Stimulated activated CD4-positive, alpha-beta T cell treated with anti-CD3 and anti-CD28 coated beads, Interleukin-15, amount 100 ng/mL, for 24 hours (primary cell): ENCODE data around the gene SULT2B1.
"Not testable (repeated sequence)": the region's sequence is repeated elsewhere in the genome, so short reads cannot be mapped to it uniquely, and the experiment has no call there.

Experiments
- DNase-seq: peaks from one replicate; pipeline ENCODE4 v3.0.0-alpha.2; 2020

SULT2B1 gene

DNA sequence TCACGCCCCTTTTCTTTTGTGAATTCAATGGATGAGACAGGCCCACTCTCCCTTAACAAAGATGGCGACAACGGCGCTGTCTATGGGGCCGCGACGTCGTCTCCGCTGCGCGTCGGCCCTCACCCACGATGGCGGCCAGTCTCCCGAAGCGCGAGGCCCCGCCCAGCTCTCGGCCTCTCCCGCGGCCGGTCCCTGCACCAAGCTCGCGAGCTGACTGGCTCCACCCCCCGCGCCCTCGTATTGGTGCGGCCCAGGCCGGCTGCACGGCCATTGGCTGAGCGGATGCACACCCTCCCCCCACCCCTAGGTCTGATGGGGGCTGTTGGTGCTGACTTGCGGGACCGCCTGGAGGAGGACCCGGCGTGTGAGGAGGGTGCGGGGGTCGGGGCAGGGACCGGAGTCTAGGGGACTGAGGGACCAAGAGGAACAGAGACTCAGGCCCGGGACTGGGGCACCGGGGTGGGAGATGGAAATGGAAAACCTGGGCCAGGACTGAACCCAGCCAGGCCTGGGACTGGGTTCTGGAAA, 72.2 kb downstream of the SULT2B1 start:
- peak; percentile 99 for DNase-seq

DNA sequence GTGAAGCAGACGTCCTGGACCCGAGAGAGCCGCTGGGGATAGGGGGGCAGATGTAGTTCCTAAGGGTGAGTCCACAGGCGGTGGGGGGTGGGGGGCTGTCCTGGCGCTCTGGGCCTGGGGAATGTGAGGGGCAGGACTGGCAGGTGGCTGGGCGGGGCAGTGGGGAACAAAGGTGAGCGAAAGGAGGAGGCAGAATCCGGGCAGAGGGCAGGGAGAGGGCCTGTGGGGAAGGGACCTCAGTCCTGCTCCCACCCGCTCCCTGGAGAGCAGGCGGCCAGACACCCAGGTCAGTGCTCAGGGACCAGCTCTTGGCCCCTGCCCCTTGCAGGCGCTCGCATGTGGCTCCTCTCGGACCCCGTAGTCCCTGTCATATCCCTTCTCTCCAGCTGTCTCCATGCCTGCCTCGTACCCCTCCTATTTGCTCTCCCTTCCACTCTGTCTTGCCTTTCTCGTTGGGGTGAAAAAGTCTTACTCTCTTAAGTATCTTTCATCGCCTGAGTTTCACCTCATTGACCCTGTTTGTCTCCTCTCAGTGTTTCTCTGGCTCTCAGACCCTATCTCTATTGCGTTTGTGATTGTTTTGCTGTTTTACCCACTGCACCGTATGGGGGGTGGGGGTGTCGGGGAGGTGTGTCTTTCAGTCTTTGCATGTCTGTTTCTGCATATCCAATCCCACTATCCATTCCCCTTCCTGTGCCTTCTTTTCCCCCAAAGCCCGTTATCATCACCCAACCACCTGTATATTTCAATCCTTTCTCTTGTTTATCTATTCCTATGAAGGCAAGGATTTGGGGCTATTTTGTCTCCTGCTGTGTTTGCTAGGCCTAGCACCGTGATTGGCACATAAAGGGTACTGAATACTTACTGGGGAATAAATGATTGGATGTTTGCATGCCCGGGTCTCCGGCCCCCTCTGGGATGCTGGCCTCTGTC, 73.1 kb downstream of the SULT2B1 start:
- DNase-seq, result no peak

DNA sequence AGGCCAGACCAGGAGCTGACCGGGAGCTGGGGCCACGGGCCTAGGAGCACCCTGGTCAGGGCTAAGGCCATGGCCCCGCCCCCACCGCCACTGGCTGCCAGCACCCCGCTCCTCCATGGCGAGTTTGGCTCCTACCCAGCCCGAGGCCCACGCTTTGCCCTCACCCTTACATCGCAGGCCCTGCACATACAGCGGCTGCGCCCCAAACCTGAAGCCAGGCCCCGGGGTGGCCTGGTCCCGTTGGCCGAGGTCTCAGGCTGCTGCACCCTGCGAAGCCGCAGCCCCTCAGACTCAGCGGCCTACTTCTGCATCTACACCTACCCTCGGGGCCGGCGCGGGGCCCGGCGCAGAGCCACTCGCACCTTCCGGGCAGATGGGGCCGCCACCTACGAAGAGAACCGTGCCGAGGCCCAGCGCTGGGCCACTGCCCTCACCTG, 73.9 kb downstream of the SULT2B1 start:
- DNase-seq, result no peak

DNA sequence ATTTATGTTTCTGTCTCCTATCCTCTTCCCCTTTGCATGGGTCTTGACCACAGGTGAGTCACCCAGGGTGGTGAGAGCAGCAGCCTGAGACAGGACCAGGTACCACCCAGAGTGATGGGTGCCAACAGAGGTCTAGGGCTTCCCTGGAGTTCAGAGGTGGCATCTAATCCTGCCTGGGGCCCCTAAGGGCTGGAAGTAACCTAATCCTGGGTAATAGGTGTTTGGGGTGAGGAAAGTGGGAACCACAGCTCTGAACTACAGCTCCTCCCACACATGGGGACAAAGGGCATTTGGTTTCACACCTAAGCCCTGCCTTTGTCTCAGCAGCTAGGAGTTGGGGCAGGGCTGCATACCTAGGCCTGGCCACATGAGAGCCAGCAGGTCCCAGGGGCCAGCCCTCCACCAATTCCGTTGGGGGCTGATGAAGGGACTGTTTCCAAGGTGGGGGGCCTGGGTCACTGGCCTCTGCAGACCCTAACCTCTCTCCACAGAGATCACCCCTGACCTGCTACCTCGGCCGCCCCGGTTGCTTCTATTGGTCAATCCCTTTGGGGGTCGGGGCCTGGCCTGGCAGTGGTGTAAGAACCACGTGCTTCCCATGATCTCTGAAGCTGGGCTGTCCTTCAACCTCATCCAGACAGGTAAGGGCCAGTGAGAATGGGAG, 75.4 kb downstream of the SULT2B1 start:
- DNase-seq, result peak; percentile 39

DNA sequence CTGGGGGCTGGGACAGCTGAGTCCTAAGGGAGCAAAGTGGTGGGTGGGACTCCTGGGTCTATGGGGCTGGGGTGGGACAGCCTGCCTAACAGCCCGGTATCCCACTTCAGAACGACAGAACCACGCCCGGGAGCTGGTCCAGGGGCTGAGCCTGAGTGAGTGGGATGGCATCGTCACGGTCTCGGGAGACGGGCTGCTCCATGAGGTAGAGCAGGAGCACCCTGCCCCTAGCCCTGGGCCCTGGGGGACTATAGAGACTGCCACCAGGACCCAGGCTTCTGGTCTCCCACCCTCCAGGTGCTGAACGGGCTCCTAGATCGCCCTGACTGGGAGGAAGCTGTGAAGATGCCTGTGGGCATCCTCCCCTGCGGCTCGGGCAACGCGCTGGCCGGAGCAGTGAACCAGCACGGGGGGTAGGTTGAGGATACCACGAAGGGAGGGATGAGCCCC, 75.9 kb downstream of the SULT2B1 start:
- no peak for DNase-seq

DNA sequence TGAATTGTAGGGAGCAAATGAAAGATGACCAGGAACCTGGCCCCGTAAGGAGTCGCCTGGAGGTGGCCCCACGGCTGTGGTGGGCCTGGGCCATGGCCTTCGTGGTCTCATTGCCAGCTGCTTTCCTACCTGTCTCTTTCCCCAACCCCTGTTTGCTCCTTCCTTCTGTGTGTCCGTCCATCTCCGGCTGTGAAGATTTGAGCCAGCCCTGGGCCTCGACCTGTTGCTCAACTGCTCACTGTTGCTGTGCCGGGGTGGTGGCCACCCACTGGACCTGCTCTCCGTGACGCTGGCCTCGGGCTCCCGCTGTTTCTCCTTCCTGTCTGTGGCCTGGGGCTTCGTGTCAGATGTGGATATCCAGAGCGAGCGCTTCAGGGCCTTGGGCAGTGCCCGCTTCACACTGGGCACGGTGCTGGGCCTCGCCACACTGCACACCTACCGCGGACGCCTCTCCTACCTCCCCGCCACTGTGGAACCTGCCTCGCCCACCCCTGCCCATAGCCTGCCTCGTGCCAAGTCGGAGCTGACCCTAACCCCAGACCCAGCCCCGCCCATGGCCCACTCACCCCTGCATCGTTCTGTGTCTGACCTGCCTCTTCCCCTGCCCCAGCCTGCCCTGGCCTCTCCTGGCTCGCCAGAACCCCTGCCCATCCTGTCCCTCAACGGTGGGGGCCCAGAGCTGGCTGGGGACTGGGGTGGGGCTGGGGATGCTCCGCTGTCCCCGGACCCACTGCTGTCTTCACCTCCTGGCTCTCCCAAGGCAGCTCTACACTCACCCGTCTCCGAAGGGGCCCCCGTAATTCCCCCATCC, 76.7 kb downstream of the SULT2B1 start:
- DNase-seq, result no peak

DNA sequence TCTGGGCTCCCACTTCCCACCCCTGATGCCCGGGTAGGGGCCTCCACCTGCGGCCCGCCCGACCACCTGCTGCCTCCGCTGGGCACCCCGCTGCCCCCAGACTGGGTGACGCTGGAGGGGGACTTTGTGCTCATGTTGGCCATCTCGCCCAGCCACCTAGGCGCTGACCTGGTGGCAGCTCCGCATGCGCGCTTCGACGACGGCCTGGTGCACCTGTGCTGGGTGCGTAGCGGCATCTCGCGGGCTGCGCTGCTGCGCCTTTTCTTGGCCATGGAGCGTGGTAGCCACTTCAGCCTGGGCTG, 77.3 kb downstream of the SULT2B1 start:
- no peak for DNase-seq

DNA sequence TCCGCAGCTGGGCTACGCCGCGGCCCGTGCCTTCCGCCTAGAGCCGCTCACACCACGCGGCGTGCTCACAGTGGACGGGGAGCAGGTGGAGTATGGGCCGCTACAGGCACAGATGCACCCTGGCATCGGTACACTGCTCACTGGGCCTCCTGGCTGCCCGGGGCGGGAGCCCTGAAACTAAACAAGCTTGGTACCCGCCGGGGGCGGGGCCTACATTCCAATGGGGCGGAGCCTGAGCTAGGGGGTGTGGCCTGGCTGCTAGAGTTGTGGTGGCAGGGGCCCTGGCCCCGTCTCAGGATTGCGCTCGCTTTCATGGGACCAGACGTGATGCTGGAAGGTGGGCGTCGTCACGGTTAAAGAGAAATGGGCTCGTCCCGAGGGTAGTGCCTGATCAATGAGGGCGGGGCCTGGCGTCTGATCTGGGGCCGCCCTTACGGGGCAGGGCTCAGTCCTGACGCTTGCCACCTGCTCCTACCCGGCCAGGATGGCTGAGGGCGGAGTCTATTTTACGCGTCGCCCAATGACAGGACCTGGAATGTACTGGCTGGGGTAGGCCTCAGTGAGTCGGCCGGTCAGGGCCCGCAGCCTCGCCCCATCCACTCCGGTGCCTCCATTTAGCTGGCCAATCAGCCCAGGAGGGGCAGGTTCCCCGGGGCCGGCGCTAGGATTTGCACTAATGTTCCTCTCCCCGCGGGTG, 77.8 kb downstream of the SULT2B1 start:
- DNase-seq, result peak; percentile 47

DNA sequence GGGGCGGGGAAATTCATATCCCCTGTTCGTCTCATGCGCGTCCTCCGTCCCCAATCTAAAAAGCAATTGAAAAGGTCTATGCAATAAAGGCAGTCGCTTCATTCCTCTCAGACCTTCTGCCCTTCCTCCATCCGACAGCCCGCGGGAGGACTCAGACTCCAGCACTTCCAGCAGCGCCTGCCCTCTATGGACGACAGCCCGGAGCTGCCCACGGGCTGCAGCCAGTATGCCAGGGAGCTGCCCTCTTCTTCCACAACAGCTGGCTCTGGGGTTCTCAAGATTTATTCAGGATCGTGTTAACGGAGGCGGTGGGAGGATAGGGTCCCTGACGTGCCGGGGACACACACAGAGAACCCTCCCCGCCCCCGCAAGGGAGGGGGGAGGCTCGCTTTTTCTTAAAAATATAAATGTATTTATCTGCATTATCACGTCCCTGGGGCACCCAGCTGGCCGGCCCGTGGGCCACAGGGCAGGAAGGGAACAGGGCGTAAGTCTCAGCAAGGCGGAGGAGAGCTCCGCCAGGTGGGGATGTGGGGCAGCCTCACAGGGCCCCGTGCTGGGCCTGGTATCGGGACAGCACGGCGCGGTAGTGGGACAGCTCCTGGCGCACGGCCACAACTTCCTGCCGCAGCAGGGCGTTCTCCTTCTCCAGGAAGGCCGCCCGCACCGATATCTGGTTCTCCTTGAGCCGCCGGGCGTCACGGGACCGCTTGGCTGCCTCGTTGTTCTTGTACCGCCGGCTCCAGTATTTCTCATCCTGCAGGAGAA, 78.5 kb downstream of the SULT2B1 start:
- no peak for DNase-seq

DNA sequence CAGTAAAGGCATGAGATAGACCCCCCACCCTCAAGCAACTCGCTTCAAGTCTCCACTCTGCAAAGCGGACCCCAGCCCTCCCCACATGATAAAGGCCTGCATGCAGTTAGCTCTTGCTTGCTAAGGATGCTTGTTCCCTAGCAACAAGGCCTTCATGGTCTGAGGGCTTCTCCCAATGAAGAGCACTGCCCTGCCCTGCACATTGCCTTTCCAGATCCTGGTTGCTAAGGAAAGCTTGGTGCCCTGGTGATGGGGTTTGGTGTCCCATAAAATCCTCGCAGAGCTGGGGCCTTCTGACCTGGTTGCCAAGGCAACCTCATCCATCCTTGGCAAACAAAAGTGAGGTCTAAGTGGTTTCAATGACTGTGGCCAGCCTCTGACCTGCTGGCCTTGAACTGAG, 79.3 kb downstream of the SULT2B1 start:
- DNase-seq, result no peak

DNA sequence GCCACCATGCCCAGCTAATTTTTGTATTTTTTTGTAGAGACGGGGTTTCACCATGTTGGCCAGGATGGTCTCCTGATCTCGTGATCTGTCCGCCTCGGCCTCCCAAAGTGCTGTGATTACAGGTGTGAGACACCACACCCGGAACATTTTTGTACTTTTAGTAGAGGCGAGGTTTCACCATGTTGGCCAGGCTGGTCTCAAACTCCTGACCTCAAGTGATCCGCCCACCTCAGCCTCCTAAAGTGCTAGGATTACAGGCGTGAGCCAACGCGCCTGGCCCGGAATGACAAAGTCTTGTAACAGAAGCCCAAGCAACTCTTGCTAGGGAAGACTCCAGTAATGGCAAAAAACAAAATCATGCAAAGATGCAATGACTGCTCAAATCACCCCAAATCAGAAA, 80.3 kb downstream of the SULT2B1 start:
- DNase-seq, result not testable (repeated sequence)

DNA sequence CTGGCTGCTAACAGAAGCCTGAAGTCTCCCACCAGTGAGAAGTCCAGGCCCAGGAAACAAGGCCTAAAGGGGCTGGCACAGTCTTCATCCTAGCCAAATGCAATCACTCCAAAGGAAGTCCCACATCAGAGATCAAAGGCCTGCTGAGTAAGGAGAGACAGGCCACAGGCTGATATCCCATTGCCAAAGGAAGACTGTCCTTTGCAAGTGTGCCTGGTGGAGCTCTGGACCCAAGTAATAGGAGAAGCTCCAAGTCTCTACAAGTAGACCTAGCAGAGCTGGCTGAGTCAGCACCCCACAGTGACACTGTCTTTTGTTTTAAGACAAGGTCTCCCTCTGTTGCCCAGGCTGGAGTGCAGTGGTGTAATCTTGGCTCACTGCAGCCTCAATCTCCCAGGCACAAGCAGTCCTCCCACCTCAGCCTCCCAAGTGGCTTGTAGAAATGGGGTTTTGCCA, 80.7 kb downstream of the SULT2B1 start:
- DNase-seq, result peak; percentile 24

DNA sequence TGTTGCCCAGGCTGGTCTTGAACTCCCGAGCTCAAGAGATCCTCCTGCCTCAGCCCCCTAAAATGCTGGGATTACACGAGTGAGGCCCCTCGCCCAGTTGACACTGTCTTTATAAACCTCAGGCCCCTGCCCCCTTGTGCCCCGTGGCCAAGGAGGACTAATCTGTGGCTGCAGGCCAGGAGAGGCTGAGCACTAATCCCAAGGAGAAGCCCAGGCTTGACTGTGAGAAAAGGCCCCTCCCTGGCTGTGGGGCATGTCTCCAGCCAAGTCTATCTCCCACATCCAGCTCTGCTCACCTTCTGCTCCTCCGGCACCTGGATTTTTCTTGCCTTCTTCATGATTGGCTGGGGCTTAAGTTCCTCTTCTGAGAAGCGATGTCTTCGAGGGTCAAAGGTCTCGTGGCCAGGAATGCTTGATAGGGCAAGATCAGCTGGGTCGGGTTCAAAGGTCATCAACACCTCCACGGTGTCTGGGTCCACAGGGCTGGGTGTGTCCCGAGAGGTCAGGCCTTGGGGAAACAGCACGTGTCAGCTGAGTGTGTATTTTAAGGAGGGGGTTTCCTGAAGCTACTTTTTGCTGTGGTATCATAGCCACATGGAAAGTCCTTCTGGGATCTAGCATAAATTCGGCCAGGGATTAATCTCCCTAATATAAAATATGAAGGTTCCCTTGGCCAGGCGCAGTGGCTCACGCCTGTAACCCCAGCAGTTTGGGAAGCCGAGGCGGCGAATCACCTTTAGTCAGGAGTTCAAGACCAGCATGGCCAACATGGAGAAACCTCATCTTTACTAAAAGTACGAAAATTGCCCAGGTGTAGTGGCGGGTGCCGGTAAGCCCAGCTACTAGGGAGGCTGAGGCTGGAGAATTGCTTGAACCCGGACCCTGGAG, 81.4 kb downstream of the SULT2B1 start:
- no peak for DNase-seq

DNA sequence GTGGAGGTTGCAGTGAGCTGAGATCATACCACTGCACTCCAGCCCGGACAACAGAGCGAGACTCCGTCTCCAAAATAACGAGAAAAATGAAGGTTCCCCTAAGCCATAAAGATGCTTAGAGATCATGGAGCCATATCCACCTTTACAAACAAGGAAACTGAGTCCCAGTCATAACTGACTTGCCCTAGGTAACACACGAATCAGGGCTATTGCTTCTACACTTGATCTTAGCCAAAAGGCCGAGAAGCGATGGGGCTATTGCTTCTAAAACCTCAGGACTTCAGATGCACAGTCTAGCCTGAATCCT, 82.0 kb downstream of the SULT2B1 start:
- DNase-seq, result no peak

DNA sequence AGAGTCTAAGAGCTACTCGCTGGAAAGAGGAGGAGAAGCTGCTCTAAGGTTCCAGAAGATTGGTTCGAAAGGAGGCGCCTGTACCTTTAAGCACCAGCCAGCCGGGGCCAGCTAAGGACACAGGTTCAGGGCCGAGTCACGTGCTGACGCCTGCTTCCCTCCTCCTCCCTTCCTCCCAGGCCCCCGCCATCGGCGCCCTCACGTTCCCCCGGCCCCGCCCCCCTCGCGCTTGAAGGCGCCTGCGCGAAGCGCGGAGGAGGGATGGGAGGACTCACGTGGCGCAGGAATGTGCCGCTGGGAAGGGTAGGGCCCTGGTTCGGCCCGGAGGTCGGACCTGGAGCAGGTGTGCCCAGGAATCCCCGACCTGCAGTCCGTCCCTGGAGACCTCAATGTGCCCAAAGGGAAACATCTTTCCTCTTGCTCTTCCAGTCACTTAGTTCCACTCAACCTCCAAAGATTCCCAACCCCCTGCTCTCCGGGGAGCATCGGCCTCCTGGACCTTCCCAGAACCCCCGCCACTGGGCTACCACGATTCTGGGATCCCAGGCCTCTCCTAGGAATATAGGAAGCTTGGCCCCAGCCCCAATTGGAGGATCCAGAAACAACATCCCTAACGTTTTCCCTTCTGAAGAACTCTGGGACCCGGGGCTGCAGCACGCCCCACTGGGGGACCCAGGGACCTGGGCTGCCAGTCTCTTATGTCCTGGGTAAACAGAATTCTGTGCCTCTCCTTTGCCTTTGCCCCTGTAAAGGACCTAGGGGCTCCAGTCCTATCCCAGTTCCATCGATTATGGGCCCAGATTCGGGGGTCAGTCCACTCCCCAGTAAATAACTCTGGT, 82.7 kb downstream of the SULT2B1 start:
- peak; percentile 97 for DNase-seq

DNA sequence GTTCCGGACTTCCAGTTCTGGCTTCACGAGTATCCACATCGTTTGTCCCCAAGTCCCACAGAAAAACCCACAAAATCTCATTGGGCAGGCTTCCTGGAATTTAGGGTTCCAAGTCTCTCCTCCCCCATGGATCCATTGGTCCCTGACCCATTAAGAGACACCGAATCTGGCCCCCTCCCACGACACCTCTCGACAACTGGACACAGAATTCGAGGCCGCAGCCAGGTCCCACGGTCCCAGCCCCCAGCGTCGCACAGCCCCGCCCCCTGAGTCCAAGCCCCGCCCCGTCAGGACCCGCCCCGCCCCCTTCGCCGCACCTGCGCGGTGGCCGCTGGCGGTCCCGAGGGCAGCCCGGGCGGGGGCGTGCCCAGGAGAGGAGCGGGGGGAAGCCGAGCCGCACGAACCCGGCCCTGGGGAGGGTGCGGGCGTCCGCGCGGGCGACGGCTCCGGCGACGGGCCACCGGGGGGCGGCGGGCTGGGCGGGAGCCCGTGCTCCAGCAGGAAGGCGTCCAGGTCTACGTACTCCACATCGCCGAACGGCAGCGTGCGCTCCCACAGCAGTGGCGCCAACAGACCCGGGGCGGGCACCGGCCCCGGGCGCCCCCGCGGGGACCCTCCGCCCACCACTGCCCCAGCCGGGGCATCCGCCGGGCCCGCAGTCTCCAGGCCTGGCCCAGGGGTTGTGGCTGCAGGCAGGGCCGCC, 83.4 kb downstream of the SULT2B1 start:
- DNase-seq, result peak; percentile 81

DNA sequence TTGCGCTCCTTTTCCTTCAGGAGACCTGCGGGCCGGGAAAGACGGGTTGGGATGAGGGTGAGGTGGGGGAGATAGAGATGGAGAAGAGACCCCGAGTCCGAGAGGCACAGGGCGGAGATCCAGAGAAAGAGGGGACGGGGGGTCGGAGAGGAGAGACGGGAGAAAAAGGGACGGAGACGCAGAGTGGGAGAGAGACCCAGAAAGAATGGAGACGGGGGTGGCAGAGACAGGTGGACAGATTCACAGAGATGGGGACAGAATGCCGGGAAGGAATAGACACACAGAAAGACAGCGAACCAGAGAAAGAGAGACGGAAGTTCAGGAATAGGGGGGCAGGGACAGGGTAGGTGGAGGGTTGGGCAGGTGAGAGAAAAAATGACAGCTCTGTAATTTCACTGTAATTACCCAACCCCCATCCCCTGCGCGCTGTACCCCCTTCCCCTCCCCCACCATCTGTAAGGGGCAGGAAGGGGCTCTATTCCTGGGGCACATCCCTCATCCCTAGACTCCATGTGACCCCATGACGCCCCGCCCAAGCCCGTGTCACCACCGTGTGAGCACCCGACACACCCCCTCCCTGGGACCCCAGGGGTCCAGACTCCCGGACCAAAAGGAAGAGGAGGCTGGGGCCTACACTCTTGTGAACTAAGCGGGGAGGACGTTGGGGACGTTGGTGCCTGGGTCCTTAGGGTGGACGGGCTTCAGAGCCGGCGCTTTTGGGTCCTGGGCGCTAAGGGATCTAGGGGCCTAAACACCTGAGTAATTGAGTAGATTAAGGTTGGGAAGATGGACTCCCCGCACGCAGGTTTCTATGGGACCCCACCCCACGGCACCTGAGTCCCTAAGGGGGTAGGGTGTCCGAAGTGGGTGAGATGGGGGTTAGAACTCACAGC, 84.2 kb downstream of the SULT2B1 start:
- DNase-seq, result peak; percentile 46

DNA sequence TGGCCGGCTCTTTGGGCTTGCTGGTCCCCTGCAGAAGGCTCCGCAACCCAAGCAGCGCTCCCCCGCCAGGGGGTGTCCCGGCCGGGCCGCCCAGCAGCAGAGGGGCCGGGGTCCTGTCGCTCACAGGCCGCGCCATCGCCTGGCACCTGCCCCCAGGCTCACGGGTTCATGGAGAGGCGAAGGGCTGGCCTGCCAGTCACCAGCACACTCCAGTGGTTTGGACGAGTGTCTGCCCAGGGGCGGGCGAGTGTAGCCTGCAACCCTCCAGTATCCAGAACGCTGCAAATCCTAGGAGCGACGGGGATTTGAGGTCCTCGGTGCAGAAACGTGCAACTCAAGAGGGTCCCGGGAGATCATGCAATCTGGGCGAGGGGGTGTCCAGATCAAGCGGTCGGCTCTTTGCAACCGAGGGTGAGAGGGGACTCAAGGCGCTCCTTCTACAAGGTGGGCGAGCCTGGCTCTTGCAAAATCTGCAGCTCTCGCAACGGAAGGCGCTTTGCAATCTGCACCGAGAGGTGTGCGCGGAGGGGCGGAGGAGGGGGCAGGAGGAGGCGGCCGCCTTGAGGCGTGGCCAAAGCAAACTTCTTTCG, 85.0 kb downstream of the SULT2B1 start, which contains the start of gene DBP:
DBP (minus strand) TSS at position 521 of the 590 bp plus-strand sequence; CDS start at position 136, 385 bp downstream.
- peak; percentile 46 for DNase-seq
